ENCODE results near the gene PHETA2.
"Not testable (repeated sequence)": the region's sequence is repeated elsewhere in the genome, so short reads cannot be mapped to it uniquely, and the experiment has no call there.

Gene PHETA2

DNA sequence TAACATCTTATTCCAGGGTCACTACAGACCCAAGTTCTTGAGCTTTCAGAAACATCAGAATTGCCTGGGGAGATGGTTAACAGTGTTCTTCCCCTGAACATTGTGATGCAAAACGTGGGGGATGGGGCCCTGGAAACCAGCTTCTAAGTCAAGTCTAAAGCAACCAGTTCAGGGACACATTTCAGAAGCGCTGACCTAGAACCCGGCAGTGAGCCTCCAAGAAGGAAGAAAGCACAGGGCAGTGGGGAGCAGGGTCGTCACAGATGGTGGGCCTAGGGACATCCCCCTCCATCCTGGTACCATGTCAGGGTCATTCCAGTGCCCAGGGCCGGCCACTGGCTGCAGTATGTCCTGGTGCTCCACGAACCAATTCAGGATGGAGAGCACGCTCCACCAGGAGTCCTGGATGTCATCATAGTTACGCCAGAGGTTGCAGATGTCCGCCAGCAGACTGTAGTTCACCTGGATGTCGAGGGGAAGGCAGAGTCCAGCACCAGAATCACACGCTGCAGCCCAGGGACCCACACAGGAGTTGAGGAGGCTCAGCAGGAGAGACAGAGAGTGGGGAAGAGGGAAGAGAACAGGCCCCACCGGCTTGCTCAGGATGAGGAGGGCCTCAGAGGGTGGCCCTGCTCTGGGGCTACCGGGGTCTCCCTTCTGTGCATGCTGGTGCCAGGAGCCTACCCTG lies 8.5 kb upstream of the PHETA2 start:
- no peaks in the 10 kb centered on the region for H3K9me3 Mint-ChIP-seq (ENCODE audit: low read depth)
- no peak overlapping the region for H3K4me3 Mint-ChIP-seq
- H3K4me1 Mint-ChIP-seq (ENCODE audit: low read depth) = peaks cover 8% of the 10 kb centered on the region
- no peak overlapping the region for H3K27ac Mint-ChIP-seq
- peaks cover 2% of the 10 kb centered on the region for H3K36me3 Mint-ChIP-seq
- no peaks in the 10 kb centered on the region for H3K27me3 Mint-ChIP-seq

DNA sequence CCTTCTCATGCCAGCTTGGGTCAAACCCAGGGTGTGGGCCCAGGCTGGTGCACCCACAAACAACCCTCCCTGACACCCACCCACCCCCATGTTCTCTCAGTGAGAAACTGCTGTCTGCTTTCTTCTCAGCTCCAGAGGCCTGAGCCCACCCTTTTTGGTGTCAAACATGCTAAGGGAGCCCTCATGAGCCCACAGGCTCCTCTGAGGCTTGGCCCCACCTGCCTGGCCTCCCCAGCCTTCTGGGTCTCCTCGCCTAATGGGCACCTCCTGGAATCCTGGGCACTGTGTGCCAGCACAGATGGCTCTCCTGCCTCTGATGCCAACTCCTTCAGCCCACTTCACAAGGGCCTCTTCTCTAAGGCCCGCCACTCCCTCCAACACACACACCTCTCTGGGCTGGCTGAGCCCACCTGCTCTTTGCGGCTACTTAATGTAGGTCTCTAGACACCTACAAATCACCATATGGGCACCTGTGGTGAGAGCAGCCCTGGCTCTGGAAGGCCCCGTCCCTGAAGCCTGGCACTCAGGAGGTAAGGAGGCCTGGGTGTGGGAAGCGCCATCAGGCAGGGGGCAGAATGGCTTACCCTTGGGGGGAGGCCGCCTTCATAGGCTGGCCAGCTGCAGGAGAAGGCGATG lies 7.8 kb upstream of the PHETA2 start:
- Mint-ChIP-seq H3K4me1 (ENCODE audit: low read depth) (peaks cover 15% of the 10 kb centered on the region), H3K4me3 (no peak overlapping the region), H3K27me3 (no peaks in the 10 kb centered on the region), H3K36me3 (no peaks in the 10 kb centered on the region), H3K9me3 (ENCODE audit: low read depth) (no peaks in the 10 kb centered on the region), H3K27ac (no peak overlapping the region)

DNA sequence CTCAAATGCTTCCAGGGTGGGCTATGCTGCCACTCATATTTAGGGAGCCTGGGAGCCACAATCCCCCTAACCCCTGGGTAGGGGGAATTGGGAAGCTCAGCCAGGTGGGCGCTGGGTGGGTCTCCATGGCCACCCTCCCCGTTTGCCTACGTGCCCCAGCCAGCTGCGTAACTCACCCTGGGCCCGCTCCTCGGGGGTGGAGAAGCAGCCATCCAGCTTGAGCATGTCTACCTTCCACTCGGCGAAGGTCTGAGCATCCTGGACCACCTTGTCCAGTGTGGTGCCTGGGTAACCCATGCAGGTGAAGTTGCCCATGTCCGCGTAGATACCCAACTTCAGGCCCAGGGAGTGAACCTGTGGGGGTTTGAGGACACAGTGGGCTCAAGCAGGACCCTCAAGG lies 7.1 kb upstream of the PHETA2 start:
- H3K4me3 Mint-ChIP-seq = no peak overlapping the region
- H3K4me1 Mint-ChIP-seq (ENCODE audit: low read depth) = peaks cover 22% of the 10 kb centered on the region
- H3K36me3 Mint-ChIP-seq = no peaks in the 10 kb centered on the region

DNA sequence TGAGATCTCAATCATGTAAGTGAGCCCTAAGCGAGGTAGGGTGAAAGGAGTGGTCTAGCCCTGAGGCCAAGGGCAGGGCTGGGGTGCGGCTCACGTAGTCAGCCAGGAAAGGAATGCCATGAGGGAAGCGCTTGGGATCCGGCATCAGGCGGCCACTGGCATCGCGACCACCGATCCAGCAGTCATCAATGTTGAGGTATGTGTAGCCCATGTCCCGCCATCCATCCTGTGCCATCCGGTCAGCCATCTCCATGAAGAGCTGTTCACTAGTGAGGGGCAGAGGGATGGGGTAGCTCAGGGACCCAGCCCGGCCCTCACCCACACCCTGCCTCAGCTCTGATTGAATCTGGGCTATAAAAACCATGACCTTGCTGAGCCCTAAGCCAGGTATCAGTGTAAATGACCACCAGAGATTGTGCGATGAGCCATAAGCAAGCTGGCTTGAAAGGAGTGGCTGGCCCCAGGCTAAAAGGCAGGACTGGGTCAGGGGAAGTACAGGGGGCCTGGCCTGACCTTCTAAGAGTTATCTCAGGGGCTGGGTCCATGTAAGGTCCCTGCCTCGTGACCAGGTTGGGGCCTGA lies 6.3 kb upstream of the PHETA2 start:
- Mint-ChIP-seq H3K4me3 (no peak overlapping the region), H3K27ac (no peak overlapping the region), H3K4me1 (ENCODE audit: low read depth) (peaks cover 27% of the 10 kb centered on the region), H3K27me3 (no peaks in the 10 kb centered on the region), H3K9me3 (ENCODE audit: low read depth) (no peaks in the 10 kb centered on the region), H3K36me3 (no peaks in the 10 kb centered on the region)

More for the DNA sequence above, 7.1 kb upstream of the PHETA2 start:
- H3K27me3 Mint-ChIP-seq = no peaks in the 10 kb centered on the region
- no peak overlapping the region for H3K27ac Mint-ChIP-seq
- H3K9me3 Mint-ChIP-seq (ENCODE audit: low read depth) = no peaks in the 10 kb centered on the region

DNA sequence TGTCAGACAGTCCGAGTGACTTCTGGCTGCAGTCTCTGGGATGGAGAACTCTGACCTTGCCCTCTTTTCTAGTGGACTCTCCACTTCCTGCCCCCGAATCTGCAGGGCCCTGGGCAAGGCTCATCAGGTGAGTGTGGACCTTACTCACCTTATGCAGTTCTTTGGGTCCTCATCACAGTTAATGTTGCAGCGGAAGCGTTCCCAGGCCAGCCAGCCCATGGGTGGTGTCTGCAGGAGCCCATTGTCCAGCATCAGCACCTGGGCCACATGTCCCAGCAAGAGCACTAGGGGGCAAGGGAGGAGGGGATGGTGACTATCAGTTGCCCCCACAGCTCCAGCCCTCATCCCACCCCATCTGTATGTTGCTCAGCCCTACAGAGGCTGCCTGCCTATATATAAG lies 5.8 kb upstream of the PHETA2 start:
- Mint-ChIP-seq H3K4me1 (ENCODE audit: low read depth) (peaks cover 31% of the 10 kb centered on the region), H3K36me3 (no peaks in the 10 kb centered on the region), H3K4me3 (no peak overlapping the region), H3K27me3 (no peaks in the 10 kb centered on the region), H3K9me3 (ENCODE audit: low read depth) (no peaks in the 10 kb centered on the region), H3K27ac (no peak overlapping the region)

DNA sequence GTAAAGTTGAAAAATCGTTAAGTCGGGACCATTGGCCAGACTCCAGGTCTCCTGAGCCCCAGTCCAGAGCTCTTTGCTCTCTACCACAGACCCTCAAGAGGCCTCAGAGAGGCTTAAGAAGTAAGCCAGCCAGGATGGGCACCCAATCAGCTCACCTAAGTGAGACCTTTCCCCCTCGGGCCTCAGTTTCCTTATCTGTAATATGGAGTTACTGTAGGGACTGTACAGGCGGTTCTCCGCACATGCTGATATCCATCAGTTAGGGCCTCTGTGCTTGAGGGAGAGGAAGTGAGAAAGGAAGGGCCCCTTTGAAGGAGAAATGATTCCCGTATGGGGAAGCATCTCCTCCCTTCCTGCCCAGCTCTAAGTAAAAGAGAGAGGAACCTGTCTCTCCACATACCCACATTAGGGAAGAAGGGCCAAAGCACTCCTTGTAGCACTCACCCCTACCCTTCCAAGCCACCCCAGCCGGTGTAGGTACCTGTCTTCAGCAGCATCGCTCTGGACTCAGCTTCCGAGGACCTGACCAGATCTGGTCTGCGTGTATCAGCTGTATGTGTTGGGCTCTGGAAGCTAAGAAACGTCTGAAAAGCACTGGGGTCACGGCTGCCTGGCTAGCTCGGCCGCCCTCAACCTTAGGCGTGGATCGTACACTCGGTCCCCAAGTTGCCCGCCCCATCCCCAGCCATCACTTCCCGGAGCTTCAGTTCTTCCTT lies 4.1 kb upstream of the PHETA2 start:
- Mint-ChIP-seq H3K4me3 (peak overlapping the region; percentile 89), H3K27ac (peak overlapping the region; percentile 72), H3K9me3 (ENCODE audit: low read depth) (no peaks in the 10 kb centered on the region), H3K36me3 (no peaks in the 10 kb centered on the region), H3K4me1 (ENCODE audit: low read depth) (peaks cover 34% of the 10 kb centered on the region), H3K27me3 (no peaks in the 10 kb centered on the region)

DNA sequence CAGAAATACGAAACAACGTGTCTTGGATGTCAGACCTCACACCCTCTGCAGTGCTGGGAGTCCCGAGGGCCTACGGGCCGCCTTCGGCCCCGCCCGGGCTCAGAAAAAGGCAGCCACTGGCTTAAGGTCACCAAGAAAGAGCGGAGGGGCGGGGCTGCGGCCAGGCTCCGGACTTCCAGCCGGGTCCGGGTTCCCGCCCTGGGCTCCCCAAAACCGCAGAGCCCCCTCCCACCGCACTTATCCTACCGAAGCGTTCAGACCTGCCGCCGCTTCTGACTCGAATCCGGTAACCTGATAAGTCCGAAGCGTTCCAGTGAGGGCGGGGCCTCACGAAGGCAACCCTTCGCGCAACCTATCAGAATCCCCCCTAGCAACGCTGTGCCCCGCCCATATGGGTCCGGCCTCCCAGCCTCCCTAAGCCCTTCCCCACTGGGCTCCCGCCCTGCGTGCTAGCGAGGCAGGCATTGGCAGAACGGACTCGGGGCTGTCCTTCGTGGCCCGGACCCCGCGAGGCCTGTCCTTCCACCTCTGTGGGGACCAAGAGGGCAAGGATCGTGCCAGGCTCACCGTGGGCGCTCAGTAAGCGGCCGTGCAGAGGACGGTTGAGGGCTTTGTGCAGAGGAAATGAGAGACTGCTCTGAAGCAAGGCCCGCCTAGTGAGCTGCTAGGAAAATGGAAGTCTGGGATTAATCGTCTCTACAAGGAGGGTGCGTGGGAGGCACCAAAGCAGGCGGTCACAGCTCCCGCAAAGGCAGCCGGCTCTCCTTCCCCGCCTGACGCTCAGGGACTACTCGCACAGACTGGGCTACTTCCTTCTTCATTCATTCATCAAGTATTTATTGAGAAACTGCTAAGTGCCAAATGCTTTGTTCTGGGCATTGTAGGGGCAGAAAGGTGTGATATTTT lies 3.3 kb upstream of the PHETA2 start, which contains the start of gene NAGA:
NAGA (minus strand) TSS at position 296 of the 906 bp plus-strand sequence. CDS start 515 bp downstream, outside the sequence.
- Mint-ChIP-seq H3K36me3 (no peaks in the 10 kb centered on the region), H3K27ac (peak within 1 kb of the TSS; percentile 87), H3K9me3 (ENCODE audit: low read depth) (no peaks in the 10 kb centered on the region), H3K4me3 (peak within 1 kb of the TSS; percentile 89), H3K27me3 (no peaks in the 10 kb centered on the region), H3K4me1 (ENCODE audit: low read depth) (peaks cover 39% of the 10 kb centered on the region)

DNA sequence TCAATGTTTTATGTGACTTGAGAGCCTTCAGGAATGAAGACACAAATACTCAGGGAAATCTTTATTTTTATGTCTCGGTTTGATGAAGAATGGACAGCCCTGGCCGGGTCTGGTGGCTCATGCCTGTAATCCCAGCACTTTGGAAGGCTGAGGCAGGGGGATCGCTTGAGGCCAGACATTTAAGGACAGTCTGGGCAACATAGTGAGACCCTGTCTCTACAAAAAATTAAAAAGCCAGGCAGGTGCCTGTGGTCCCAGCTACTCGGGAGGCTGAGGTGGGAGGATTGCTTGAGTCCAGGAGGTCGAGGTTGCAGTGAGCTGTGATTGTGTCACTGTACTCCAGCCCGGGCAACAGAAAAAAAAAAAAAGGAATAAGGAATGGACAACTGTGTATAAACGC lies 2.5 kb upstream of the PHETA2 start:
- not testable (repeated sequence) for H3K36me3 Mint-ChIP-seq; H3K9me3 Mint-ChIP-seq (ENCODE audit: low read depth); H3K27me3 Mint-ChIP-seq
- peaks cover 42% of the 10 kb centered on the region for H3K4me1 Mint-ChIP-seq (ENCODE audit: low read depth)
- peak overlapping the region; percentile 89 for H3K4me3 Mint-ChIP-seq
- peak overlapping the region; percentile 87 for H3K27ac Mint-ChIP-seq

DNA sequence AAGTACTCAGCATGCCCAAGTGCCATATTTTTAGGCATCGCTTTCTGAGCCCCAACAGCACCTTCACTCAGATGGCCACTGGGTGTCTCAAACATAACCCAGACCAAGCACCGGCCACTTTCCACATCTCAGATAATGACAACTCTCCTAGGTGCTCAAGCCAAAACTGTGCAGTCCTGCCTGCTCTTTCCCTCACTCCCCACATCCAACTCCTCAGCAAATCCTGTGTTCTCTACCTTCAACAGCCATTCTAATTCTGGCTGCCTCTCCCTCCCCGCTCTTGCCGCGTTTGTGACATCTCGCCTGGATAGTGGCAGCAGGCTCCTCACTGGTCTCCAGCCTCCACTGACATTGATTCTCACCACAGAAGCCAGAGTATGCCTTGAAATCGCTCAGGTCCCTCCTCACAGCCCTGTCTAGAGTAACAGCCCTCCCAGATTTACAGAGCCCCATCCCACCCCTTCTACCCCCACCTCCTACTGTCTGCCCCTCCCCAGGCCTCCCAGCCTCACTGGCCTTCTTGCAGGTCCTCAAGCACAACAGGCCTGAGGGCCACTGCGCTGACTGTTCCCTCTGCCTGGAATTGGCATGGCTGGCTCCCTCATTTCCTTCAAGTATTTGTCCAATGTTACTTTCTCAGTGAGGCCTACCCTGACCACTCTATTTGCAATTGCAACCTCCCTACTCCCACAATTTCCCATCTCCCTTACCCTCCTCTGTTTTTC lies 1.3 kb upstream of the PHETA2 start:
- Mint-ChIP-seq H3K4me3 (peak overlapping the region; percentile 65), H3K27me3 (no peaks in the 10 kb centered on the region), H3K36me3 (no peaks in the 10 kb centered on the region), H3K27ac (peak overlapping the region; percentile 50), H3K9me3 (ENCODE audit: low read depth) (no peaks in the 10 kb centered on the region), H3K4me1 (ENCODE audit: low read depth) (peaks cover 42% of the 10 kb centered on the region)

DNA sequence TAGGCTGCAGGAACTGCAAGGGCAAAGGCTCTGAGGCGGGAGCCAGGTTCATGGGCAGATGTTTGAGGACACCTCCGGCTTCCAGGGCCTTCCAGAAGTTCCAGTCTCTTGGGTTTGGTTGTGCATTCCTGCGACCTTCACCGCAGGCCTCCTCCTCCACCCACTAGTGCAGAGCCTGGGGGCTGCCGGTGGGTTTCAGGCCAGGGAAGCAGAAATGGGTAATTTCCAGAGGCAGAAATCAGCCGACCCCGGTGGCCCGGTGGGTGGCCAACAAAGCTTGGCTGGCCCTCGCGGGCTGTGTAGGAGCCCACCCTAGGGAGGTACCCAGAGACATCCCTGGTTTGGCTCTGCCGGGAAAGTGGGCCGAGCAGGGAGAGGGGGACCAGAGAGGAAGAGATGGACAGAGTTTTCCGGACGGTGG lies 417 bp upstream of the PHETA2 start:
- Mint-ChIP-seq H3K36me3 (no peaks in the 10 kb centered on the region), H3K4me1 (ENCODE audit: low read depth) (peaks cover 42% of the 10 kb centered on the region), H3K27ac (peak overlapping the region; percentile 50), H3K9me3 (ENCODE audit: low read depth) (no peaks in the 10 kb centered on the region), H3K4me3 (peak overlapping the region; percentile 65), H3K27me3 (no peaks in the 10 kb centered on the region)

DNA sequence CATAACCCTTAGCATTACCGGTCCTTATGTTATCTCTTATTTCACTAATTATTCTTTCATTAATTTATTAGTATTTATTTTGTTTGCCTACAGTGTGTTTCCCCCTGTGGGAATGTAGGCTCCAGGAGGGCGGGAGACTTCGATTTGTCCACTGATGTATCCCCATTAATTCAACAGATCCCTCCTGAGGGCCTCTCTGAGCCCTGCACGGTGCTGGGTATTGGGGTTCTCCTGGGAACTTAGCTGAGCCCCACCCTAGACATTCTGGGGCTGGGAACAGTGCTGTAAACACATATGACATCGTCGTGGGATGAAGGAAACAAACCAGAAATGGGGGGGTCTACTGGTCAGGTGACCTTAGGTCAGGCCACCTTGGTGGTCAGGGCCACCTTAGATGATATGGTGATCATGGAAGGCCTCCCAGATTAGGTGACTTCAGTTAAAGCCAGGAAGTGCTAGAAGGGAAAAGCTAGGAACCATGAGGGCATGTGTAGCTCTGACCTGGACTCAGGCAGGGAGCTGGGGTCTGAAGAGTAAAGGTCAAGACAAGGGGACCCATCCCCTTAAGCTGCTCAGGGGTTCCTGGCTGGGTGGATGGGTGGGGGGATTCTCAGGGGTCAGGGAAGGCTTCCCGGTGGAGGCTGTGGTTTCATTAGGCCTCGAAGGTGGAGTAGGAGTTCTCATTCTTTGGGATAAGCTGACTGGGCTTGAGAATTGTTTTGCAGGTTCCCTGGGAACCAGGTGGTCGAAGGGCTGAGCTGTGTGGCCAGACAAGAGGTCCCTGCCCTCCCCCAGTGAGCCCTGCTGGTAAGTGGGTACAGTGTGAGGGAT lies 1.0 kb downstream of the PHETA2 start:
- H3K27ac Mint-ChIP-seq = no peak overlapping the region
- H3K9me3 Mint-ChIP-seq (ENCODE audit: low read depth) = no peaks in the 10 kb centered on the region
- peaks cover 46% of the 10 kb centered on the region for H3K4me1 Mint-ChIP-seq (ENCODE audit: low read depth)
- H3K36me3 Mint-ChIP-seq = no peaks in the 10 kb centered on the region
- peak overlapping the region; percentile 57 for H3K4me3 Mint-ChIP-seq
- no peaks in the 10 kb centered on the region for H3K27me3 Mint-ChIP-seq

DNA sequence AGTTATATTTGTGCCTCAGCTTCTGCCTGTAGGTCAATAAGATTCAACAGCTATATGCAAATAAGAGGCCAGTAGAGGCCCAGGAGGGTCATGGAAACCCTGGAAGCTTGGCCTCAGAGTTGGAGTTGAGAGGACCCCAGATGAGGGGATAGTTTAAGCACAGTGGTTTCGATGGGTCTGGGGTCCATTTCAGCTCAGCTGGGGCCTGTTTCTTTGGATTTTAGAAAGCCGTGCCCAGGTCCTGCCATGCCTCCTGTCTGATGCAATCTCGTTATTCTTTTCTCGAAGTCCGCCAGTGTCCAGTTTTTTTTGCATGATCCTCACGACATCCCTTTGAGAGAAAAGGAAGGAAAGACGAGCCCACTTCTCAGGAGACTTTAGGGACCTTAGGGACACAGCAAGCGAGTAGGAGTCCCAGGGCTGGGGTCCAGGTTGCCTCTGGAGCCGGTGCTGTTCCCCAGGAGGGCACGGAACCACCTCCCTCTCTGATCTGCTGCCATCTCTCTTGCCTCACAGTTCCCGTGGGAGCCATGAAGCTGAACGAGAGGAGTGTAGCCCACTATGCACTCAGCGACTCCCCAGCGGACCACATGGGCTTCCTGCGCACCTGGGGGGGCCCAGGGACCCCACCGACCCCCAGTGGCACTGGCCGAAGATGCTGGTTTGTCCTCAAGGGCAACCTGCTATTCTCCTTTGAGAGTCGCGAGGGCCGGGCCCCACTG lies 2.9 kb downstream of the PHETA2 start:
- Mint-ChIP-seq H3K27me3 (no peaks in the 10 kb centered on the region), H3K9me3 (ENCODE audit: low read depth) (no peaks in the 10 kb centered on the region), H3K4me1 (ENCODE audit: low read depth) (peaks cover 42% of the 10 kb centered on the region), H3K27ac (no peak overlapping the region), H3K4me3 (no peak overlapping the region), H3K36me3 (peaks cover 3% of the 10 kb centered on the region)
